WTC11 (cell line): Measurements from ENCODE around the gene PARPBP. TPM values are rescaled to one million over a fixed set of nuclear protein-coding genes. Genes with fewer than 3 reads are reported as not detected.

Experiments used
- ATAC-seq: fragments of 200-7000 bp; cut with Tn5 transposase; 2 replicates; pipeline ENCODE4 v1.10.0; 2021; ENCODE audit warnings: mild to moderate bottlenecking, moderate library complexity
- CTCF ChIA-PET: fragments of 300-600 bp; sonication (Branson Sonifier 250); formaldehyde crosslinking; loops from one replicate; lab custom pipeline; 2021; ENCODE audit warnings: antibody characterized with exemption; lab: Charles Lee
- POLR2A ChIA-PET: fragments of 350-600 bp; sonication (Branson Sonifier 250); formaldehyde crosslinking; loops from one replicate; lab custom pipeline; 2021; ENCODE audit warnings: antibody characterized with exemption; lab: Charles Lee
- DNase-seq: peaks from one replicate; pipeline ENCODE4 v3.0.0; 2021; ENCODE audit warnings: low spot score
- H3K27ac Mint-ChIP-seq: 2 replicates; pipeline ENCODE4 v1.8.0; 2021; ENCODE audit warnings: mixed read lengths
- H3K27me3 Mint-ChIP-seq: 2 replicates; pipeline ENCODE4 v1.8.0; 2021; ENCODE audit warnings: low read depth, mild to moderate bottlenecking, moderate library complexity, mixed read lengths
- H3K36me3 Mint-ChIP-seq: 2 replicates; pipeline ENCODE4 v1.8.0; 2021; ENCODE audit warnings: mixed read lengths
- H3K4me1 Mint-ChIP-seq: 2 replicates; pipeline ENCODE4 v1.8.0; 2022; ENCODE audit warnings: mixed read lengths
- H3K4me3 Mint-ChIP-seq: 2 replicates; pipeline ENCODE4 v1.8.0; 2021; ENCODE audit warnings: mild to moderate bottlenecking, moderate library complexity, mixed read lengths
- H3K9me3 Mint-ChIP-seq: 2 replicates; pipeline ENCODE4 v1.8.0; 2021; ENCODE audit warnings: mixed read lengths
- ATF2 ChIP-seq: sonication (generic); formaldehyde crosslinking; IDR thresholded peaks from 2 replicates; pipeline ENCODE4 v1.8.1; 2022; ENCODE audit warnings: low read depth, missing genetic modification reagents, borderline replicate concordance
- ATF3 ChIP-seq: sonication (generic); formaldehyde crosslinking; conservative IDR thresholded peaks from 2 replicates; pipeline ENCODE4 v1.8.1; 2022; ENCODE audit warnings: mild to moderate bottlenecking, missing genetic modification reagents
- CBFB ChIP-seq: sonication (generic); formaldehyde crosslinking; IDR thresholded peaks from 2 replicates; pipeline ENCODE4 v1.8.1; 2022; ENCODE audit warnings: mild to moderate bottlenecking, low read depth, missing genetic modification reagents
- ELF4 ChIP-seq: sonication (generic); formaldehyde crosslinking; IDR thresholded peaks from 2 replicates; pipeline ENCODE4 v1.8.1; 2022; ENCODE audit warnings: low read depth, mild to moderate bottlenecking, moderate library complexity, missing genetic modification reagents
- ERG ChIP-seq: fragments of 250-450 bp; sonication (Bioruptor Pico); IDR thresholded peaks from 2 replicates; pipeline ENCODE4 v1.8.0; 2021; ENCODE audit warnings: mild to moderate bottlenecking
- FOXJ3 ChIP-seq: sonication (generic); formaldehyde crosslinking; IDR thresholded peaks from 2 replicates; pipeline ENCODE4 v1.9.0; 2021; ENCODE audit warnings: missing genetic modification reagents, mild to moderate bottlenecking, borderline replicate concordance
- FOXK1 ChIP-seq: sonication (generic); formaldehyde crosslinking; IDR thresholded peaks from 2 replicates; pipeline ENCODE4 v1.8.0; 2022; ENCODE audit warnings: mild to moderate bottlenecking, moderate library complexity, missing genetic modification reagents
- FOXP1 ChIP-seq: sonication (generic); formaldehyde crosslinking; IDR thresholded peaks from 2 replicates; pipeline ENCODE4 v1.8.0; 2022; ENCODE audit warnings: missing genetic modification reagents, mild to moderate bottlenecking, moderate library complexity, borderline replicate concordance
- MLX ChIP-seq: sonication (generic); formaldehyde crosslinking; IDR thresholded peaks from 2 replicates; pipeline ENCODE4 v1.8.1; 2023; ENCODE audit warnings: mild to moderate bottlenecking, missing genetic modification reagents, moderate library complexity
- RORB ChIP-seq: fragments of 250-450 bp; sonication (Bioruptor Pico); IDR thresholded peaks from 2 replicates; pipeline ENCODE4 v1.9.0; 2021; ENCODE audit warnings: mild to moderate bottlenecking
- SOX15 ChIP-seq: fragments of 250-450 bp; sonication (Bioruptor Pico); IDR thresholded peaks from 2 replicates; pipeline ENCODE4 v1.9.0; 2021; ENCODE audit warnings: mild to moderate bottlenecking
- USF1 ChIP-seq: sonication (generic); formaldehyde crosslinking; IDR thresholded peaks from 2 replicates; pipeline ENCODE4 v1.8.0; 2022; ENCODE audit warnings: mild to moderate bottlenecking, missing genetic modification reagents
- ZBTB21 ChIP-seq: sonication (generic); formaldehyde crosslinking; IDR thresholded peaks from 2 replicates; pipeline ENCODE4 v1.8.1; 2023; ENCODE audit warnings: mild to moderate bottlenecking, missing genetic modification reagents, borderline replicate concordance
- ZNF138 ChIP-seq: sonication (generic); formaldehyde crosslinking; conservative IDR thresholded peaks from 2 replicates; pipeline ENCODE4 v1.8.1; 2022; ENCODE audit warnings: mild to moderate bottlenecking, moderate library complexity, missing genetic modification reagents
- ZNF232 ChIP-seq: sonication (generic); formaldehyde crosslinking; IDR thresholded peaks from 2 replicates; pipeline ENCODE4 v1.8.0; 2022; ENCODE audit warnings: mild to moderate bottlenecking, missing genetic modification reagents
- ZNF416 ChIP-seq: fragments of 250-450 bp; sonication (Bioruptor Pico); IDR thresholded peaks from 2 replicates; pipeline ENCODE4 v1.9.0; 2021; ENCODE audit warnings: mild to moderate bottlenecking, inconsistent platforms
- total RNA-seq: library from RNA; stranded (reverse); gene quantifications from 3 replicates; pipeline ENCODE4 v1.2.3, GENCODE V29; 2021
- TF ChIP-seq, protein P1 (sequence below): sonication (generic); formaldehyde crosslinking; IDR thresholded peaks from 2 replicates; pipeline ENCODE4 v1.8.0; 2022; ENCODE audit warnings: missing genetic modification reagents
- TF ChIP-seq, protein P2 (sequence below): sonication (generic); formaldehyde crosslinking; IDR thresholded peaks from 2 replicates; pipeline ENCODE4 v1.8.1; 2023; ENCODE audit warnings: mild to moderate bottlenecking, missing genetic modification reagents, borderline replicate concordance

The PARPBP gene
- total RNA-seq, 1 experiment from 2014 or later = 19.2 TPM

DNA sequence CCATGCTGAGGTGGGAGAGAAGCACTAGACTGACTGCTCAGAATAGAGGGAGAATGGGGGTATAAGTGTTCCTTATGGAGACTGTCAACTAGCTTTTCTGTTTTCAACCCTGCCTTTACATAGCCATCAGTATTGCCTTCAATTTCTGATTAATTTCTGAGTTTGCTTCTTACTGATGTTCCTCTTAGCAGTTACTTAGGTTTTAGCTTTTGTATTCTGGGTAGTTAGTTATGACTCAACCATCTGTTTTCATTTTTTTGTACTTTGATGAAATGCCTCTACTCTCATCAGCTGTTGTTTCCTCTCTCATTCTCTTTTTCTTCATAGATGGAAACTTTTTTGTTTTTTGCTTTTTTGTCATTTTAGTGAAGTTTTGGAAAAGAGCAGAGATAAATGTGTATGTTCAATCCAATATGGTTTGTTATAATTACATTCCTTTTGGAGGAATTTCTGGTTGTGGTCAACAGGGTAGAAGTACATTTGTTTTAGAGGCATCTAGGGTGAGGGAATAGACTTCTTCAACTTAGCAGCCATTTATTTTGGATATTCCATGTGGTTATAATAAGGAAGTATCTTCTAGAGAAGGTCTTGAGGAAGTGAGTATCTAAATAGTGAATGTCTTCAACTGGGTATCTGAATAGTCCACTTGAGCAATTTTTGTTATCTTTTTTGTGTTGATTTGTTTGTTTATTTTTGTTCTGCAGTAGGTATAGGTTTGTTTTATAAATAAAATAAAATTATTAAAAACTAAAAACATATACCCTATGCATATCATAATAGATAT, 48.0 kb downstream of the PARPBP start:
- Mint-ChIP-seq H3K27me3 (no peaks in the 10 kb centered on the region), H3K4me3 (no peak overlapping the region), H3K9me3 (no peaks in the 10 kb centered on the region), H3K4me1 (no peaks in the 10 kb centered on the region), H3K27ac (no peak overlapping the region), H3K36me3 (peaks cover 5% of the 10 kb centered on the region; the same call in 1 of the 2 replicates)
- ChIA-PET POLR2A (no interaction called here), CTCF (interaction anchor here (1.1 to 1.7 kb wide), 2 partner anchors 12 to 18 kb away, joined by 3 to 6 read pairs; no protein-coding TSS in a partner anchor)
- ATAC-seq = no peak
- DNase-seq = no peak
- TF ChIP-seq USF1 (CRISPR knock-in tag) (no peak), ZNF416 (no peak), SOX15 (no peak), ZBTB21 (no peak), ZNF138 (CRISPR knock-in tag) (no peak), ERG (no peak), ZNF232 (CRISPR knock-in tag) (no peak), ELF4 (CRISPR knock-in tag) (no peak), FOXJ3 (CRISPR knock-in tag) (no peak), FOXP1 (CRISPR knock-in tag) (no peak), ATF2 (CRISPR knock-in tag) (no peak), RORB (CRISPR knock-in tag) (no peak), FOXK1 (no peak), ATF3 (CRISPR knock-in tag) (no peak), CBFB (CRISPR knock-in tag) (no peak), MLX (CRISPR knock-in tag) (no peak)
- TF ChIP-seq, protein P1, sequence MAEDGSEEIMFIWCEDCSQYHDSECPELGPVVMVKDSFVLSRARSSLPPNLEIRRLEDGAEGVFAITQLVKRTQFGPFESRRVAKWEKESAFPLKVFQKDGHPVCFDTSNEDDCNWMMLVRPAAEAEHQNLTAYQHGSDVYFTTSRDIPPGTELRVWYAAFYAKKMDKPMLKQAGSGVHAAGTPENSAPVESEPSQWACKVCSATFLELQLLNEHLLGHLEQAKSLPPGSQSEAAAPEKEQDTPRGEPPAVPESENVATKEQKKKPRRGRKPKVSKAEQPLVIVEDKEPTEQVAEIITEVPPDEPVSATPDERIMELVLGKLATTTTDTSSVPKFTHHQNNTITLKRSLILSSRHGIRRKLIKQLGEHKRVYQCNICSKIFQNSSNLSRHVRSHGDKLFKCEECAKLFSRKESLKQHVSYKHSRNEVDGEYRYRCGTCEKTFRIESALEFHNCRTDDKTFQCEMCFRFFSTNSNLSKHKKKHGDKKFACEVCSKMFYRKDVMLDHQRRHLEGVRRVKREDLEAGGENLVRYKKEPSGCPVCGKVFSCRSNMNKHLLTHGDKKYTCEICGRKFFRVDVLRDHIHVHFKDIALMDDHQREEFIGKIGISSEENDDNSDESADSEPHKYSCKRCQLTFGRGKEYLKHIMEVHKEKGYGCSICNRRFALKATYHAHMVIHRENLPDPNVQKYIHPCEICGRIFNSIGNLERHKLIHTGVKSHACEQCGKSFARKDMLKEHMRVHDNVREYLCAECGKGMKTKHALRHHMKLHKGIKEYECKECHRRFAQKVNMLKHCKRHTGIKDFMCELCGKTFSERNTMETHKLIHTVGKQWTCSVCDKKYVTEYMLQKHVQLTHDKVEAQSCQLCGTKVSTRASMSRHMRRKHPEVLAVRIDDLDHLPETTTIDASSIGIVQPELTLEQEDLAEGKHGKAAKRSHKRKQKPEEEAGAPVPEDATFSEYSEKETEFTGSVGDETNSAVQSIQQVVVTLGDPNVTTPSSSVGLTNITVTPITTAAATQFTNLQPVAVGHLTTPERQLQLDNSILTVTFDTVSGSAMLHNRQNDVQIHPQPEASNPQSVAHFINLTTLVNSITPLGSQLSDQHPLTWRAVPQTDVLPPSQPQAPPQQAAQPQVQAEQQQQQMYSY = no peak
- TF ChIP-seq, protein P2, sequence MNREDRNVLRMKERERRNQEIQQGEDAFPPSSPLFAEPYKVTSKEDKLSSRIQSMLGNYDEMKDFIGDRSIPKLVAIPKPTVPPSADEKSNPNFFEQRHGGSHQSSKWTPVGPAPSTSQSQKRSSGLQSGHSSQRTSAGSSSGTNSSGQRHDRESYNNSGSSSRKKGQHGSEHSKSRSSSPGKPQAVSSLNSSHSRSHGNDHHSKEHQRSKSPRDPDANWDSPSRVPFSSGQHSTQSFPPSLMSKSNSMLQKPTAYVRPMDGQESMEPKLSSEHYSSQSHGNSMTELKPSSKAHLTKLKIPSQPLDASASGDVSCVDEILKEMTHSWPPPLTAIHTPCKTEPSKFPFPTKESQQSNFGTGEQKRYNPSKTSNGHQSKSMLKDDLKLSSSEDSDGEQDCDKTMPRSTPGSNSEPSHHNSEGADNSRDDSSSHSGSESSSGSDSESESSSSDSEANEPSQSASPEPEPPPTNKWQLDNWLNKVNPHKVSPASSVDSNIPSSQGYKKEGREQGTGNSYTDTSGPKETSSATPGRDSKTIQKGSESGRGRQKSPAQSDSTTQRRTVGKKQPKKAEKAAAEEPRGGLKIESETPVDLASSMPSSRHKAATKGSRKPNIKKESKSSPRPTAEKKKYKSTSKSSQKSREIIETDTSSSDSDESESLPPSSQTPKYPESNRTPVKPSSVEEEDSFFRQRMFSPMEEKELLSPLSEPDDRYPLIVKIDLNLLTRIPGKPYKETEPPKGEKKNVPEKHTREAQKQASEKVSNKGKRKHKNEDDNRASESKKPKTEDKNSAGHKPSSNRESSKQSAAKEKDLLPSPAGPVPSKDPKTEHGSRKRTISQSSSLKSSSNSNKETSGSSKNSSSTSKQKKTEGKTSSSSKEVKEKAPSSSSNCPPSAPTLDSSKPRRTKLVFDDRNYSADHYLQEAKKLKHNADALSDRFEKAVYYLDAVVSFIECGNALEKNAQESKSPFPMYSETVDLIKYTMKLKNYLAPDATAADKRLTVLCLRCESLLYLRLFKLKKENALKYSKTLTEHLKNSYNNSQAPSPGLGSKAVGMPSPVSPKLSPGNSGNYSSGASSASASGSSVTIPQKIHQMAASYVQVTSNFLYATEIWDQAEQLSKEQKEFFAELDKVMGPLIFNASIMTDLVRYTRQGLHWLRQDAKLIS (CRISPR knock-in tag) = no peak
